GM18868 (cell line): ENCODE measurements around the gene JARID2.
"Not testable (repeated sequence)": the region's sequence is repeated elsewhere in the genome, so short reads cannot be mapped to it uniquely, and the experiment has no call there.

Source experiments
- ATAC-seq: cut with Tn5 transposase; IDR thresholded peaks from one replicate; pipeline ENCODE4 v1.9.1; 2021; ENCODE audit warnings: mild to moderate bottlenecking, moderate library complexity; ENCODE audit not compliant: unreplicated experiment

The JARID2 gene

DNA sequence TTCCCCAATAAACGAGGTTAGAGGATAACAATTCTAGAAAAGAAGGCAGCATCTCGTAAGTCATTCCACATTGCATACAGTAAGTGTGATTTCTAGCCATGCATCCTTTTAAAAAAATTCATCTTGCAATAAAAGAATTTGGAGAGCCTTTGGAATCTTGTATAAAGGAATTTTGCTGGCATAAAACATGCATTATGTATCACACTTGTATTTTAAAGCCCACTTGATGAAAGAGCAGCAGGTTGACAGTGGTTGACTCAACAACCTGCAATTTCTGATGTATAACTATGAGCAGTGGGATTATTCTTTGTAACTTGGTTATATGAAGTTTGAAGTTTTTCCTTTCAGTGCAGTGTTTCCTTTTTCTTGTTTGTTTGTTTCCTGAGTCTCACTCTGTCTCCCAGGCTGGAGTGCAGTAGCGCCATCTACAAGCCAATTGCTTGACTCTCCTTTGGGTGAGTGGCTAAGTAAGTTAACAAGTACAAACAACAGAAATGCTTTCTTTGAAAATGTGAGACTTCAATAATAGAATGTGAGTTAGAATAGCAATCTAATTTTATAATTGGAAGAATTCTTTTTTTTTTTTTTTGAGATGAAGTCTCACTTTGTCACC lies 39.9 kb downstream of the JARID2 start:
- ATAC-seq, result no peak

DNA sequence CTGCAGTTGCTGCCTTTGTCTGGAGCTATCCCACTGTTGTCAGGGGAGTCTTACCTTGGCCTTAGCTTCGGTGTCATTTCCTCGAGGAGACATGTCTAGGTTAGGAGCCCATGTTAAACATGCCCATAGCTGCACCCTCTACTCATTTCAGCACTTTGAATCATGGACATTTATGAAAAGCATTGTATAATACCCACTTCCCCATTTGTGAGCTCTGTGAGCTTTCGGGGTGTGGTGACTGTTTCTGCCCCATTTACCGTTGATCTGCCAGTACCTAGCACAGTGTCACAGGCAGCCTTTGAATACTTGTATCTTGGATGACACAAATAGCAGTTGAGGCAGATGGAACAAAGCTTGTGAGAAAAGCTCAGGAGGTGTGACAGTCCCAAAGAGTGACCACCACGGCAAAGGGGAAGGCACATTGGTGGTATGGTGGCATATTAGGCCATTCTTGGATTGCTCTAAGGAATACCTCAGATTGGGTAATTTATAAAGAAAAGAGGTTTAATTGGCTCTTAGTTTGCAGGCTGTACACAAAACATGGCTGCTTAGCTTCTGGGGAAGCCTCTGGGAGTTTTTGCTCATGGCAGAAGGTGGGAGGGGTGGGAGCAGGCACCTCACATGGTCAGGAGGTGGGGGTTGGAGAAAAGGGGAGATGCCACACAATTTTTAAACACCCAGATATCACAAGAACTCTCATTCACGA lies 42.0 kb downstream of the JARID2 start:
- peak; percentile 99 for ATAC-seq

GRCh38 chr6:15288856-15289255 lies 43.0 kb downstream of the JARID2 start:
- ATAC-seq, result no peak

DNA sequence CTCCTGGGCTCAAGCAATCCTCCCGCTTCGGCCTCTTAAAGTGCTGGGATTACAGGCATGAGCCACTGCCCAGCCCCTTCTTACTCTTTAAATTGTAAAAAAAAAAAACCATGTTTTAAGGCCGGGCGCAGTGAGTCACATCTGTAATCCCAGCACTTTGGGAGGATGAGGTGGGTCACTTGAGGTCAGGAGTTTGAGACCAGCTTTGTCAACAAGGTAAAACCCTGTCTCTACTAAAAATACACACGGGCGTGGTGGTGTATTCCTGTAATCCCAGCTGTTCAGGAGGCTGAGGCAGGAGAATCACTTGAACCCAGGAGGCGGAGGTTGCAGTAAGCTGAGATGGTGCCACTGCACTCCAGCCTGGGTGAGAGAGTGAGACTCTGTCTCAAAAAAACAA lies 43.6 kb downstream of the JARID2 start:
- not testable (repeated sequence) for ATAC-seq

- ATAC-seq, result no peak
Observed at GRCh38 chr6:15290067-15290680, 44.3 kb downstream of the JARID2 start.

DNA sequence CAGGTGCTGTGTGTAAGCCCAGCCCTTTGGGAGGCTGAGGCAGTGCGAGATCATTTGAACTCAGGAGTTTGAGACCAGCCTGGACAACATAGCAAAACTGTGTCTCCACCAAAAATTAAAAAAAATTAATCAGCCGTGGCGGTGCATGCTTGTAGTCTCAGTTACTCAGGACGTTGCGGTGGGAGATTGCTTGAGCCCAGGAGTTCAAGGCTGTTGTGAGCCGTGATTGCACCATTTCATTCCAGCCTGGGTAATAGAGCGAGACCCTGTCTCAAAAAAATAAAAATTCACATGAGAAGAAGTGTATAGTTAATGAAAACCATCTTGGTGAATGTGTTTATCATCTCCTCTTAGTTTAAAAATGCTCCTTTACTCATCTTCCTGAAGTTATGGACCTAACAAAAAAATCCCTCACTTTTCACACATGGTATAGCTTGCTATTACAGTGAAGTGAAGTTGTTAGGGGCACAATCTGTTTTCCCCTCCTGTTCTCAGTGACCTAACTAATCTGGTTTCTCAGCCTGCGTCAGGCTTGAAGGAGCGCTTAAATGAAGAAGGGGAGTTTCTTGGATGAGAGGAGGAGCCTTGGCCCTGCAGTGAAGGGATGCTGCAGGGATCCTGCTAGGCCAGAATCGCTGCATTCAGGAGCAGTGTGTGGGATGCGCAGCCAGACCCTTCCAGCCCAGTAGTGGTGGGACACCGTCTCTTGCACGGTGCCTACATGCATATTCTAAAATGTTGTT lies 45.3 kb downstream of the JARID2 start:
- ATAC-seq, result no peak

GRCh38 chr6:15292721-15293302 lies 46.9 kb downstream of the JARID2 start:
- no peak for ATAC-seq

DNA sequence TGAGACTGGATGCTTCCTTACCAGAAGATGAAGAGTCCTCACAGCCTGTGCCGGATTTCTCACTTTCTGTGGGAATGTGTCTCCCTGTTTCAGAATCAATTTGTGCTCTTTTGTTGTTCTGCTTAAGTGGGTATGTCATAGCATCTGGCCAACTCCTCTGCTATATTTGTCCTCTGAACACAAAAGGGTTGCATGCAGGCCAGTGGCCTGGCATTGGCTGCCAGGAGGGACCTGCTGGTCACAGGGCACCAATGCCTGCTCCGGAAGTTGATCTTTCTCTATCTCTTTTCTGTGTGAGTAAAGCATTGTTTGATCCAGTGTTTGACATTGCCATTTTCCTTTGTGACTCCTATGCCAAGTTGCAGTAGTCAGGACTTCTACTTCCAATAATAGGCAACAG lies 47.8 kb downstream of the JARID2 start:
- ATAC-seq, result no peak

GRCh38 chr6:15294504-15294903 lies 48.6 kb downstream of the JARID2 start:
- no peak for ATAC-seq

DNA sequence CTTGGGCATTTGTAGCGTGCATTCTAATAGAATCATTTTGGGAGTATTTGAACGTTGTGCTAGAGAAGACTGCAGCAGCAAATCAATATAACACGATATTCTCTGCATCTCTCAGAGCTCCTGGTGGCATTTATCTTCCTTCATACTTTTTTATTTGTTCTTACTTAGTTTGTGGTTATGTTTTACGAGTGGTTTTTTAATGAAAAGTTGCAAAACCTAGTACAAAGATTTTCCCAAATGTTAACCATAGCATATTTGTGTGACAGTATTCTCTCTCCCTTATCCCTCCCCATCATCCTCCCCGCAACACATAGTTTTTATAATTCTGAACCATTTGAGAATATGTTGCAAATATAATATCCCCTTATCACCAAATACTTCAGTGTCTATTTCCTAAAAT lies 50.4 kb downstream of the JARID2 start:
- ATAC-seq, result no peak

DNA sequence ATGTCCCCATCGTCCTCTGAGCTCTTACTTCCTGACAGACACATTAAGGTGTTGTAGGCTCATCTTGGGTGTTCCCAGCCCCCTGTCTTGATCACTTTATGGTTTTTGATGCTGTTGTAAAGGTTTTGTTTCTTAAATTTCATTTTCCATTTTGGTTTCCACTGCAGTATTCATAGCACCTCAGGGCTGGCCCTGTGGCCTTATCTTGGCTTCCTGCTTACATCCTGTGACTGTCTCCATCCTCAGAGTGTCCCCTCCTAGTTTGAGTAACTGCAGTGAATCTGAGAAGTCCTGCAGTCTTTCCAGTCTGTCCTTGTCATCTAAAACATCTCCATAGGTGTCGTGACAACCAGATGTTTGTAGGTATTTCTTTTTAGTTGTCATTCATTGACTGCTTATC lies 50.9 kb downstream of the JARID2 start:
- no peak for ATAC-seq

DNA sequence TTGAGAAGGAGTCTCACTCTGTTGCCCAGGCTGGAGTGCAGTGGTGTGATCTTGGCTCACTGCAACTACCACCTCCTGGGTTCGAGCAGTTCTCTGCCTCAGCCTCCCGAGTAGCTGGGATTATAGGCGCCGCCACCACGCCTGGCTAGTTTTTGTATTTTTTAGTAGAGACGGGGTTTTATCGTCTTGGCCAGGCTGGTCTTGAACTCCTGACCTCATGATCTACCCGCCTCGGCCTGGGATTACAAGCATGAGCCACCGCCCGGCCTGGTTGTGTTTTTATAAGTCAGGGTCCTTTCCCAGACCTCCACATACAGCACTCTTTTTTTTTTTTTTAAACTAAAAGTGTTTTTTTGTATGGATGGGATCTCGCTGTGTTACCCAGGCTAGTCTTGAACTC lies 51.3 kb downstream of the JARID2 start:
- not testable (repeated sequence) for ATAC-seq

DNA sequence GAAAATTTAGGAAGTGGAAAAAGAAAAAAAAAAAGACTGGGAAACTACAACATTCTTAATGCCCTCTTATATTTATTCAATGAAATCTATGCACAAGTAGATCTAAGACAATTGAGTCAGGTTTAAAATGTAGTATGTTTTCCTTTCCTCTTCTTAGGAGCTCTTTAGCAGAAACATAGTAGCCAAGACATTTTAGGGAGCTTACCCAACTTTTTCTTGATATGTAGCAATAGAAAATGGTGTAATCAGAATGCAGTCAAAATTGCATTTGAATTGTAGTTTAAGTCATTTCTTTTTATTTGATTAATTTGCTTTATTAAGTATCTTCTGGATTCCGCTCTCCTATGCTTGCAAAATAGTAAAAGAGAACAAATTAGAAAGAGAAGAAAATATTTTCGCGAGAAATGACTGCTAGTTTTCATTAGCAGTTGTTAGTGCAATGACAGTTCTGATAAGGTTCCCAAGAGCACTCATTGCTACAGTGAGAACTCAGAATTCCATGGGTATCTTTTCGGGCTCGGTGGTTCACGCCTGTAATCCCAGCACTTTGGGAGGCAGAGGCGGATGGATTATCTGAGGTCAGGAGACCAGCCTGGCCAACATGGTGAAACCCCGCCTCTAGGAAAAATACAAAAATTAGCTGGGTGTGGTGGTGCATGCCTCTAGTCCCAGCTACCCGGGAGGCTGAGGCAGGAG lies 52.2 kb downstream of the JARID2 start:
- no peak for ATAC-seq

DNA sequence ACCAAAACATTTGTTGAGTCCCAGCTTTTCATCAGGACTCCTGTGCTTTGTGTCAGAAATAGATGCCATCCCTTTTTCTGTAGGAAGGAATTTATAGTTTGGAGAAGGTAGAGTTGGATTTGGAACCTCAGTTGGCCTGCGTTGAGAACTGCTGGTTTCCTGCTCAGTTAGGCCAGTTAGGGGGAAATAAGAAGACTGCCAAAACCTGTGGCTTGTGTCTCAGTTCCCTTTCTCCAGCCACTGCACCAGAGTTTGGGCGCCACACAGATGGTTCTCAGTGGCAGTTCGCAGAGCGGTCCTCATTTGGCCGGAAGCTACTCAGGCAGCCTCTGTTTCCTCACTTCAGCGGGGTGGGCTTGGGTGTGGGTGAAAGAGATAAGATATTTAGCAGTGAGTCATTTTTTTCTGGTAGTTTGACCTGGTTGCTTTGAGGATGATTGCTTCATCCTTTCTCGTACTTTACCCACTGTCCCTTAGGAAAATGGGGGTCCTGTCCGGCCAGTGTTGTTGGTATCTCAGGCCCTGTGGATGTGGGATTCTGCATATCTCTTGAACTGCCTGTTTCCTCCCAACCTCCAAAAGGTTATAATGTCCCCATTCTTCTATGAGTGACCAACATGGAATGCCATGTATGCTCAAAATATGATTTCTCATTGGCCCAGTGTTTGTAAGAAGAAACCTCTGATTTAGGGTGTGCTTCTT lies 53.7 kb downstream of the JARID2 start:
- peak; percentile 80 for ATAC-seq

- ATAC-seq, result peak; percentile 39
Observed at GRCh38 chr6:15301179-15302006, 55.5 kb downstream of the JARID2 start.

DNA sequence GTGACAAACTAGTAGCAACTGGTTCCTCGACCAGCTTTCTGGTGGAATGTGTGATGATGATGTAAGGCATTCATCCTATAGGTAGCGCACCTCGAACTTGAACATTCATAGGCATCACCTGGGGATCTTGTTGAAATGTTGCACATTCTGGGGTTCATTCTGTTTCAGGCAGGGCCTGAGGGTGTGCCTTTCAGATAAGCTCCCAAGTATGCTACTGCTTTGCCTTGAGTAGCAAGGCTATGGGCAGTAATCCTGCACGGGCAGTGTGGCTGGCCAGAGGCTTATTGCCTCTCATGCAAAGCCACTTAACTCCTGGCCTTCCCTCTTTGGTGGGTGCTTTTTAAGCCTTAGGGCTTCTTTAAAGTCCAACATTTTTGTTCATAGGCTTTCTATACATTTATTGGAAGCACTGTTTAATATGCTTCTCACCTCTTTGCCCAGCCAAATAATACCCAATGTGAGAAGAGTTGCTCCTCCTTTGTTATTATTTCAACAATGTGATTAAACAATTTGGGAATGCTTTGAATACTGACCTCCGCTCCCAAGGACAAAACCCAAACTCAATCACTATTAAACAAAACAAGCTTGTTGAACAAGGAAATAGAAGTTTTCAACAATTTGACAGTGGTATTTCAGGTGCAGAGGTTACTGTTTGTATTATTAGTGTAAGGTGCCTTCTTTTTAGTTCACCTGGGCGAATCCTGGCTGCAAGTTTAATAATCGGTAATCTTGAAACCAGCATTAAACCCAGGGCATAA lies 57.5 kb downstream of the JARID2 start:
- ATAC-seq, result no peak

- ATAC-seq, result no peak
Observed at GRCh38 chr6:15303920-15304291, 58.0 kb downstream of the JARID2 start.

- no peak for ATAC-seq
Observed at GRCh38 chr6:15304337-15305042, 58.6 kb downstream of the JARID2 start.
